ENCODE results near the gene TMED9.
"Not testable (repeated sequence)": the region's sequence is repeated elsewhere in the genome, so short reads cannot be mapped to it uniquely, and the experiment has no call there.

TMED9 gene

GRCh38 chr5:177612215-177612673 is 20.2 kb downstream of the TMED9 start:
- H3K79me2 ChIP-seq (ENCODE audit: insufficient read depth, low read depth): no peaks in the 10 kb centered on the region
- no peak overlapping the region for H3K9ac ChIP-seq
- H3K27ac ChIP-seq: no peak overlapping the region
- H3K36me3 ChIP-seq (ENCODE audit: insufficient read depth): no peaks in the 10 kb centered on the region
- no peak overlapping the region for H3K4me3 ChIP-seq (IDR thresholded peaks at IDR 0.05; ENCODE audit: insufficient read depth, low read depth, low read length)
- no peaks in the 10 kb centered on the region for H3K27me3 ChIP-seq (ENCODE audit: insufficient read depth, low read depth)
- no peak for TF ChIP-seq CTCF (conservative IDR thresholded peaks at IDR 0.05; ENCODE audit: low read depth, low read length)
- no peak overlapping the region for H3K4me2 ChIP-seq
- no peak overlapping the region for H2AFZ ChIP-seq (ENCODE audit: low read depth)
- H4K20me1 ChIP-seq (ENCODE audit: insufficient read depth): no peaks in the 10 kb centered on the region
- no peaks in the 10 kb centered on the region for H3K4me1 ChIP-seq (ENCODE audit: low read depth, poor library complexity, severe bottlenecking)

GRCh38 chr5:177620560-177620959 is 28.6 kb downstream of the TMED9 start:
- no peak overlapping the region for H3K9ac ChIP-seq
- H3K79me2 ChIP-seq (ENCODE audit: insufficient read depth, low read depth): no peaks in the 10 kb centered on the region
- no peaks in the 10 kb centered on the region for H4K20me1 ChIP-seq (ENCODE audit: insufficient read depth)
- no peak overlapping the region for H3K4me3 ChIP-seq (IDR thresholded peaks at IDR 0.05; ENCODE audit: insufficient read depth, low read depth, low read length)
- TF ChIP-seq CTCF (conservative IDR thresholded peaks at IDR 0.05; ENCODE audit: low read depth, low read length): no peak
- H3K4me2 ChIP-seq: no peak overlapping the region
- H3K27me3 ChIP-seq (ENCODE audit: insufficient read depth, low read depth): no peaks in the 10 kb centered on the region
- H2AFZ ChIP-seq (ENCODE audit: low read depth): no peak overlapping the region
- no peaks in the 10 kb centered on the region for H3K36me3 ChIP-seq (ENCODE audit: insufficient read depth)
- no peak overlapping the region for H3K27ac ChIP-seq
- no peaks in the 10 kb centered on the region for H3K4me1 ChIP-seq (ENCODE audit: low read depth, poor library complexity, severe bottlenecking)

GRCh38 chr5:177624172-177624571 is 32.2 kb downstream of the TMED9 start:
- not testable (repeated sequence) for H3K36me3 ChIP-seq (ENCODE audit: insufficient read depth); H2AFZ ChIP-seq (ENCODE audit: low read depth)

GRCh38 chr5:177630186-177630585 is 38.2 kb downstream of the TMED9 start:
- not testable (repeated sequence) for H3K9ac ChIP-seq; H3K36me3 ChIP-seq (ENCODE audit: insufficient read depth); H3K79me2 ChIP-seq (ENCODE audit: insufficient read depth, low read depth); H3K27me3 ChIP-seq (ENCODE audit: insufficient read depth, low read depth); H3K4me3 ChIP-seq (IDR thresholded peaks at IDR 0.05; ENCODE audit: insufficient read depth, low read depth, low read length); H2AFZ ChIP-seq (ENCODE audit: low read depth); H3K4me1 ChIP-seq (ENCODE audit: low read depth, poor library complexity, severe bottlenecking); H3K4me2 ChIP-seq; H4K20me1 ChIP-seq (ENCODE audit: insufficient read depth); H3K27ac ChIP-seq

More at GRCh38 chr5:177624172-177624571, 32.2 kb downstream of the TMED9 start:
- not testable (repeated sequence) for H3K4me3 ChIP-seq (IDR thresholded peaks at IDR 0.05; ENCODE audit: insufficient read depth, low read depth, low read length); H3K27ac ChIP-seq; H3K27me3 ChIP-seq (ENCODE audit: insufficient read depth, low read depth); H3K9ac ChIP-seq; H3K4me1 ChIP-seq (ENCODE audit: low read depth, poor library complexity, severe bottlenecking); H3K4me2 ChIP-seq; H3K79me2 ChIP-seq (ENCODE audit: insufficient read depth, low read depth); H4K20me1 ChIP-seq (ENCODE audit: insufficient read depth)

GRCh38 chr5:177634912-177635311 is 42.9 kb downstream of the TMED9 start:
- not testable (repeated sequence) for H3K79me2 ChIP-seq (ENCODE audit: insufficient read depth, low read depth)

GRCh38 chr5:177645462-177645861 is 53.5 kb downstream of the TMED9 start:
- H4K20me1 ChIP-seq (ENCODE audit: insufficient read depth); H3K79me2 ChIP-seq (ENCODE audit: insufficient read depth, low read depth); H3K27ac ChIP-seq; H3K36me3 ChIP-seq (ENCODE audit: insufficient read depth); H3K4me2 ChIP-seq; H3K4me1 ChIP-seq (ENCODE audit: low read depth, poor library complexity, severe bottlenecking); H2AFZ ChIP-seq (ENCODE audit: low read depth); H3K4me3 ChIP-seq (IDR thresholded peaks at IDR 0.05; ENCODE audit: insufficient read depth, low read depth, low read length); H3K27me3 ChIP-seq (ENCODE audit: insufficient read depth, low read depth); H3K9ac ChIP-seq: not testable (repeated sequence)

More at GRCh38 chr5:177634912-177635311, 42.9 kb downstream of the TMED9 start:
- H3K4me1 ChIP-seq (ENCODE audit: low read depth, poor library complexity, severe bottlenecking); H3K36me3 ChIP-seq (ENCODE audit: insufficient read depth); H3K4me2 ChIP-seq; H3K27me3 ChIP-seq (ENCODE audit: insufficient read depth, low read depth); H2AFZ ChIP-seq (ENCODE audit: low read depth); H3K27ac ChIP-seq; H3K9ac ChIP-seq; H3K4me3 ChIP-seq (IDR thresholded peaks at IDR 0.05; ENCODE audit: insufficient read depth, low read depth, low read length); H4K20me1 ChIP-seq (ENCODE audit: insufficient read depth): not testable (repeated sequence)
